HuH-7.5 (cell line): ENCODE measurements around the gene HRH1.
"Not testable (repeated sequence)": the region's sequence is repeated elsewhere in the genome, so short reads cannot be mapped to it uniquely, and the experiment has no call there.

Experiments
- DNase-seq: peaks from one replicate; pipeline ENCODE4 v3.0.0; 2011; ENCODE audit warnings: low spot score

HRH1 gene

GRCh38 chr3:11170052-11170770 lies 15.9 kb downstream of the HRH1 start:
- no peak for DNase-seq

GRCh38 chr3:11172096-11172690 lies 17.9 kb downstream of the HRH1 start:
- no peak for DNase-seq

- DNase-seq = no peak
Observed at GRCh38 chr3:11173828-11174465, 19.7 kb downstream of the HRH1 start.

GRCh38 chr3:11178421-11178820 lies 24.1 kb downstream of the HRH1 start:
- DNase-seq = no peak

- not testable (repeated sequence) for DNase-seq
Observed at GRCh38 chr3:11184328-11184969, 30.2 kb downstream of the HRH1 start.

- no peak for DNase-seq
Observed at GRCh38 chr3:11185144-11185543, 30.9 kb downstream of the HRH1 start.

- DNase-seq = no peak
Observed at GRCh38 chr3:11185564-11186317, 31.4 kb downstream of the HRH1 start.

GRCh38 chr3:11186318-11186692 lies 32.0 kb downstream of the HRH1 start:
- DNase-seq = no peak

- DNase-seq = no peak
Observed at GRCh38 chr3:11186771-11187191, 32.5 kb downstream of the HRH1 start.

- no peak for DNase-seq
Observed at GRCh38 chr3:11187681-11188080, 33.4 kb downstream of the HRH1 start.

GRCh38 chr3:11188231-11188630 lies 33.9 kb downstream of the HRH1 start:
- DNase-seq = no peak

GRCh38 chr3:11195201-11195600 lies 40.9 kb downstream of the HRH1 start:
- no peak for DNase-seq

- DNase-seq = no peak
Observed at GRCh38 chr3:11195721-11196332, 41.5 kb downstream of the HRH1 start.

- DNase-seq = no peak
Observed at GRCh38 chr3:11197484-11197883, 43.2 kb downstream of the HRH1 start.

- DNase-seq = no peak
Observed at GRCh38 chr3:11198070-11198469, 43.8 kb downstream of the HRH1 start.

GRCh38 chr3:11198495-11198894 lies 44.2 kb downstream of the HRH1 start:
- no peak for DNase-seq

GRCh38 chr3:11199902-11200845 lies 45.9 kb downstream of the HRH1 start:
- no peak for DNase-seq

- DNase-seq = no peak
Observed at GRCh38 chr3:11201251-11202019, 47.1 kb downstream of the HRH1 start.

- no peak for DNase-seq
Observed at GRCh38 chr3:11203961-11204360, 49.7 kb downstream of the HRH1 start.
